GM13977 (cell line): ENCODE data around the gene GNG7.
A peak's percentile ranks its signal among the peaks of the same experiment; 100 is the strongest.

ENCODE experiments used
- DNase-seq: peaks from one replicate; pipeline ENCODE4 v3.0.0; 2012; ENCODE audit warnings: low spot score
- CTCF ChIP-seq: IDR thresholded peaks from 2 replicates; pipeline ENCODE4 v1.5.1; 2012; ENCODE audit warnings: mild to moderate bottlenecking, control low read depth; ENCODE audit not compliant: insufficient read depth; ENCODE audit errors: extremely low read depth, missing control alignments
- in situ Hi-C: fragments of 300-500 bp; cut with MboI; formaldehyde crosslinking; loops from one replicate; pipeline ENCODE4 v1.12.0; 2022; ENCODE audit warnings: low sequenced_read_pairs, low pct_unique_long_range_greater_than_20kb, mixed read lengths, inconsistent platforms; ENCODE audit not compliant: unreplicated experiment

The GNG7 gene

GRCh38 chr19:2552859-2553258 is 149.6 kb downstream of the GNG7 start:
- DNase-seq: peak; percentile 91
- in situ Hi-C loops: no loop called here
- TF ChIP-seq CTCF: no peak

DNA sequence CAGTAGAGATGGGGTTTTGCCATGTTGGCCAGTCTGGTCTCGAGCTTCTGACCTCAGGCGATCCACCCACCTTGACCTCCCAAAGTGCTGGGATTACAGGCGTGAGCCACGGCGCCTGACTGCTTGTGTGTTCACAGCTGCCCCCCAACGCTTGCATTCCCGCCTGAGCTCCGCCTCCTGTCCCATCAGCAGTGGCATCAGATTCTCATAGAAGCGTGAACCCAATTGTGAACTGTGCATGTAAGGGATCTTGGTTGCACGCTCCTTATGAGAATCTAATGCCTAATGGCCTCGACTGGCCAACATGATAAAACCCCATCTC is 150.7 kb downstream of the GNG7 start:
- in situ Hi-C loops: no loop called here
- TF ChIP-seq CTCF: no peak
- DNase-seq: no peak

- no peak for TF ChIP-seq CTCF
- no peak for DNase-seq
- in situ Hi-C loops: no loop called here
Observed at GRCh38 chr19:2551172-2551863, 151.2 kb downstream of the GNG7 start.

- in situ Hi-C loops: no loop called here
- no peak for DNase-seq
- TF ChIP-seq CTCF: no peak
Observed at GRCh38 chr19:2550431-2551171, 151.9 kb downstream of the GNG7 start.

DNA sequence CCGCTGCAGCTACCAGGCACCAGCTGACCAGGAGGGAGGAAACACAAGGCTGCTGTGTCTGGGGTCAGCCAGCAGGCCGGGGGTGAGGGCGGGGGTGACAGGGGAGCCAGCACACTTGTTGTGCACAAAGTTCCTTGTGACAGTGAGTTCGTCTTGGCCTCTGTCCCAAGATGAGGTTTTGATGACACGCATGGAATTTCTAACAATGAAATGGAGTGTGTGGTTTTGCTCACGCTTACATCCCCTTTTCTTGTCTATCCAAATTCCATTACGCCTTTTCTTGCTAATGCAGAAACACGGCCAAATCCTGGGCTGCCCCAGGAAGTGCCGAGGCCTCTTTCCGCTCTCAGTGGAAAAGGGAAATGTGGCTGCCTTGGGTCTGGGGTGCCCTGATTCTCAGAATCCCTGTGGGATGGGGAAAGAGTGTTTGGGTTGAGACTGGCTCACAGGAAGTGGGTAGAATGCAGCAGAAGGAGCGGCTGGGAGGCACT is 152.7 kb downstream of the GNG7 start:
- no peak for TF ChIP-seq CTCF
- in situ Hi-C loops: no loop called here
- DNase-seq: no peak

DNA sequence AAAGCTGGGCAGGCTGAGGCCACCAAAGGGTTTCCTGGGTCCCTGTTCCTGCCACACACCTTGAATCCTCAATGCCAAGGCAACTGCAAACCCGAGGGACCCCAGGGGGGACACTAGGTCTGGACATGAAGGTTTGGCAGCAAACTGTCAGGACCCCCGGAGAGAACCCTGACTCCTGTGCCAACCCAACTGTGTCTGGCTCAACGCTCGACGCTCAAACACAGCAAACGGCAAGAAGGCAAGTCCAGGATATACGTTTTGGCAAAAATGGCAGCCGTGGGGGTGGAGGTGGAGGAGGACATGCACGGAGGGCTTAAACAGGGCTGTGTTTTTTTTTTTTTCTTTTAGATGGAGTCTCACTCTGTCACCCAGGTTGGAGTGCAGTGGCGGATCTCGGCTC is 153.5 kb downstream of the GNG7 start:
- in situ Hi-C loops: no loop called here
- no peak for DNase-seq
- no peak for TF ChIP-seq CTCF
